ENCODE measurements around the gene RCCD1. TPM values are rescaled to one million over a fixed set of nuclear protein-coding genes. Genes with fewer than 3 reads are reported as not detected.
"Not testable (repeated sequence)": the region's sequence is repeated elsewhere in the genome, so short reads cannot be mapped to it uniquely, and the experiment has no call there.

The RCCD1 gene
- total RNA-seq, 1 donor from 2014 or later: 31.0 TPM

GRCh38 chr15:90926766-90927165 lies 27.9 kb upstream of the RCCD1 start:
- H3K9me3 Mint-ChIP-seq; H3K27me3 Mint-ChIP-seq (ENCODE audit: low read depth); H3K4me3 Mint-ChIP-seq (ENCODE audit: low read depth); intact Hi-C loops (cut with micrococcal nuclease); DNase-seq (ENCODE audit: low spot score); H3K27ac Mint-ChIP-seq: not testable (repeated sequence)
- H3K4me1 Mint-ChIP-seq (ENCODE audit: low read depth): peaks cover 39% of the 10 kb centered on the region
- peaks cover 26% of the 10 kb centered on the region for H3K36me3 Mint-ChIP-seq (ENCODE audit: low read depth)

GRCh38 chr15:90928106-90928505 lies 26.6 kb upstream of the RCCD1 start:
- intact Hi-C loops (cut with micrococcal nuclease); DNase-seq (ENCODE audit: low spot score); H3K9me3 Mint-ChIP-seq; H3K27me3 Mint-ChIP-seq (ENCODE audit: low read depth): not testable (repeated sequence)
- peaks cover 16% of the 10 kb centered on the region for H3K36me3 Mint-ChIP-seq (ENCODE audit: low read depth)
- H3K27ac Mint-ChIP-seq: peak overlapping the region; percentile 33
- peaks cover 39% of the 10 kb centered on the region for H3K4me1 Mint-ChIP-seq (ENCODE audit: low read depth)
- H3K4me3 Mint-ChIP-seq (ENCODE audit: low read depth): peak overlapping the region; percentile 59

- intact Hi-C loops (cut with micrococcal nuclease): loop anchor here (5.0 to 10.0 kb wide), 3 partner anchors 242 to 695 kb away; partner anchors contain the start of genes CIB1 and GDPGP1
- Mint-ChIP-seq H3K4me3 (ENCODE audit: low read depth) (peak overlapping the region; percentile 92), H3K36me3 (ENCODE audit: low read depth) (peaks cover 7% of the 10 kb centered on the region), H3K4me1 (ENCODE audit: low read depth) (peaks cover 41% of the 10 kb centered on the region), H3K27ac (peak overlapping the region; percentile 98), H3K9me3 (no peaks in the 10 kb centered on the region), H3K27me3 (ENCODE audit: low read depth) (no peaks in the 10 kb centered on the region)
- no peak for DNase-seq (ENCODE audit: low spot score)
Measured at GRCh38 chr15:90929246-90930019, 25.3 kb upstream of the RCCD1 start.

- Mint-ChIP-seq H3K27me3 (ENCODE audit: low read depth) (no peaks in the 10 kb centered on the region), H3K4me1 (ENCODE audit: low read depth) (peaks cover 41% of the 10 kb centered on the region)
Measured at GRCh38 chr15:90930861-90931574, 23.7 kb upstream of the RCCD1 start.

GRCh38 chr15:90931575-90931827 lies 23.2 kb upstream of the RCCD1 start:
- intact Hi-C loops (cut with micrococcal nuclease): loop anchor here (1.0 to 10.0 kb wide), 4 partner anchors 29 to 697 kb away; partner anchors contain the start of genes CIB1 and GDPGP1
- Mint-ChIP-seq H3K36me3 (ENCODE audit: low read depth) (peaks cover 9% of the 10 kb centered on the region), H3K27me3 (ENCODE audit: low read depth) (no peaks in the 10 kb centered on the region), H3K27ac (peak overlapping the region; percentile 98), H3K4me1 (ENCODE audit: low read depth) (peaks cover 46% of the 10 kb centered on the region), H3K4me3 (ENCODE audit: low read depth) (peak overlapping the region; percentile 92), H3K9me3 (no peaks in the 10 kb centered on the region)
- DNase-seq (ENCODE audit: low spot score): no peak

More at GRCh38 chr15:90930861-90931574, 23.7 kb upstream of the RCCD1 start:
- DNase-seq (ENCODE audit: low spot score): no peak
- intact Hi-C loops (cut with micrococcal nuclease): loop anchor here (1.0 to 10.0 kb wide), 4 partner anchors 29 to 696 kb away; partner anchors contain the start of genes CIB1 and GDPGP1
- peak overlapping the region; percentile 92 for H3K4me3 Mint-ChIP-seq (ENCODE audit: low read depth)
- no peaks in the 10 kb centered on the region for H3K9me3 Mint-ChIP-seq
- peaks cover 4% of the 10 kb centered on the region for H3K36me3 Mint-ChIP-seq (ENCODE audit: low read depth)
- peak overlapping the region; percentile 98 for H3K27ac Mint-ChIP-seq

- peak; percentile 85 for DNase-seq (ENCODE audit: low spot score)
- Mint-ChIP-seq H3K36me3 (ENCODE audit: low read depth) (peaks cover 15% of the 10 kb centered on the region), H3K4me1 (ENCODE audit: low read depth) (peaks cover 50% of the 10 kb centered on the region), H3K4me3 (ENCODE audit: low read depth) (peak within 1 kb of the TSS; percentile 92), H3K27me3 (ENCODE audit: low read depth) (no peaks in the 10 kb centered on the region), H3K9me3 (no peaks in the 10 kb centered on the region), H3K27ac (peak within 1 kb of the TSS; percentile 98)
- intact Hi-C loops (cut with micrococcal nuclease): loop anchor here (1.0 to 10.0 kb wide), 5 partner anchors 30 to 697 kb away; partner anchors contain the start of genes CIB1 and GDPGP1
Measured at GRCh38 chr15:90931828-90932659, 22.6 kb upstream of the RCCD1 start, which contains the start of gene HDDC3. Gene HDDC3 (minus strand): TSS chr15:90932549. CDS start chr15:90932540, 9 bp downstream.

- DNase-seq (ENCODE audit: low spot score): no peak
- Mint-ChIP-seq H3K36me3 (ENCODE audit: low read depth) (peaks cover 16% of the 10 kb centered on the region), H3K9me3 (no peaks in the 10 kb centered on the region), H3K4me3 (ENCODE audit: low read depth) (peak overlapping the region; percentile 92), H3K27me3 (ENCODE audit: low read depth) (no peaks in the 10 kb centered on the region), H3K27ac (peak overlapping the region; percentile 98), H3K4me1 (ENCODE audit: low read depth) (peaks cover 50% of the 10 kb centered on the region)
- intact Hi-C loops (cut with micrococcal nuclease): loop anchor here (1.0 to 10.0 kb wide), 4 partner anchors 245 to 698 kb away; partner anchors contain the start of genes CIB1 and GDPGP1
Measured at GRCh38 chr15:90932660-90932991, 22.1 kb upstream of the RCCD1 start.

- H3K4me3 Mint-ChIP-seq (ENCODE audit: low read depth): no peak overlapping the region
- intact Hi-C loops (cut with micrococcal nuclease): loop anchor here (5.0 to 10.0 kb wide), 3 partner anchors 246 to 698 kb away; partner anchors contain the start of genes CIB1 and GDPGP1
- no peaks in the 10 kb centered on the region for H3K27me3 Mint-ChIP-seq (ENCODE audit: low read depth)
- DNase-seq (ENCODE audit: low spot score): no peak
- peaks cover 17% of the 10 kb centered on the region for H3K36me3 Mint-ChIP-seq (ENCODE audit: low read depth)
- H3K4me1 Mint-ChIP-seq (ENCODE audit: low read depth): peaks cover 48% of the 10 kb centered on the region
- peak overlapping the region; percentile 49 for H3K27ac Mint-ChIP-seq
- no peaks in the 10 kb centered on the region for H3K9me3 Mint-ChIP-seq
Measured at GRCh38 chr15:90933301-90933700, 21.4 kb upstream of the RCCD1 start.

GRCh38 chr15:90934256-90934948 lies 20.3 kb upstream of the RCCD1 start:
- peak; percentile 83 for DNase-seq (ENCODE audit: low spot score)
- Mint-ChIP-seq H3K4me1 (ENCODE audit: low read depth) (peaks cover 45% of the 10 kb centered on the region), H3K27ac (peak overlapping the region; percentile 93), H3K9me3 (no peaks in the 10 kb centered on the region), H3K36me3 (ENCODE audit: low read depth) (peaks cover 20% of the 10 kb centered on the region), H3K4me3 (ENCODE audit: low read depth) (peak overlapping the region; percentile 89), H3K27me3 (ENCODE audit: low read depth) (no peaks in the 10 kb centered on the region)
- intact Hi-C loops (cut with micrococcal nuclease): loop anchor here (1.0 to 10.0 kb wide), 5 partner anchors 31 to 700 kb away; partner anchors contain the start of genes CIB1, GDPGP1, MAN2A2 and PRC1

GRCh38 chr15:90934949-90935751 lies 19.5 kb upstream of the RCCD1 start, which contains the start of gene UNC45A:
Gene UNC45A (plus strand): TSS chr15:90935285. CDS start chr15:90935325, 40 bp downstream.
- no peaks in the 10 kb centered on the region for H3K9me3 Mint-ChIP-seq
- H3K27me3 Mint-ChIP-seq (ENCODE audit: low read depth): no peaks in the 10 kb centered on the region
- H3K4me3 Mint-ChIP-seq (ENCODE audit: low read depth): peak within 1 kb of the TSS; percentile 89
- intact Hi-C loops (cut with micrococcal nuclease): loop anchor here (1.0 to 10.0 kb wide), 6 partner anchors 19 to 700 kb away; partner anchors contain the start of genes CIB1, GDPGP1, MAN2A2 and PRC1
- H3K4me1 Mint-ChIP-seq (ENCODE audit: low read depth): peaks cover 43% of the 10 kb centered on the region
- DNase-seq (ENCODE audit: low spot score): peak; percentile 92
- peak within 1 kb of the TSS; percentile 93 for H3K27ac Mint-ChIP-seq
- peaks cover 28% of the 10 kb centered on the region for H3K36me3 Mint-ChIP-seq (ENCODE audit: low read depth)

GRCh38 chr15:90936823-90937222 lies 17.9 kb upstream of the RCCD1 start:
- Mint-ChIP-seq H3K9me3 (no peaks in the 10 kb centered on the region), H3K27ac (peak overlapping the region; percentile 82), H3K27me3 (ENCODE audit: low read depth) (no peaks in the 10 kb centered on the region), H3K4me3 (ENCODE audit: low read depth) (peak overlapping the region; percentile 89), H3K4me1 (ENCODE audit: low read depth) (peaks cover 30% of the 10 kb centered on the region), H3K36me3 (ENCODE audit: low read depth) (peaks cover 42% of the 10 kb centered on the region)
- no peak for DNase-seq (ENCODE audit: low spot score)
- intact Hi-C loops (cut with micrococcal nuclease): loop anchor here (10.0 kb wide), 1 partner anchor 702 kb away; the partner anchor contains the start of genes CIB1 and GDPGP1

All from activated T-helper 2 cell treated with anti-CD3 and anti-CD28 coated beads, Interferon-gamma antibody, Interleukin-2, Interleukin-4, amounts not matched to agents 10 μg/mL and 5 μg/mL and 100 μg/mL, durations not matched to agents 14 hours and 24 hours and 36 hours (primary cell).